HG02973 (cell line): ENCODE data around the gene FAM13C.
"Not testable (repeated sequence)": the region's sequence is repeated elsewhere in the genome, so short reads cannot be mapped to it uniquely, and the experiment has no call there.

Experiments used
- ATAC-seq: cut with Tn5 transposase; IDR thresholded peaks from one replicate; pipeline ENCODE4 v1.9.1; 2021; ENCODE audit warnings: moderate library complexity; ENCODE audit not compliant: unreplicated experiment

FAM13C gene

GRCh38 chr10:59279991-59280505 lies 82.3 kb downstream of the FAM13C start:
- ATAC-seq, result no peak

GRCh38 chr10:59279476-59279875 lies 82.9 kb downstream of the FAM13C start:
- ATAC-seq, result no peak

- no peak for ATAC-seq
Observed at GRCh38 chr10:59276919-59277318, 85.4 kb downstream of the FAM13C start.

- no peak for ATAC-seq
Observed at GRCh38 chr10:59276133-59276532, 86.2 kb downstream of the FAM13C start.

GRCh38 chr10:59273445-59273844 lies 88.9 kb downstream of the FAM13C start:
- no peak for ATAC-seq

- no peak for ATAC-seq
Observed at GRCh38 chr10:59272061-59272460, 90.3 kb downstream of the FAM13C start.

- no peak for ATAC-seq
Observed at GRCh38 chr10:59271160-59271559, 91.2 kb downstream of the FAM13C start.

GRCh38 chr10:59270492-59270891 lies 91.9 kb downstream of the FAM13C start:
- ATAC-seq, result no peak

- no peak for ATAC-seq
Observed at GRCh38 chr10:59269651-59270050, 92.7 kb downstream of the FAM13C start.

GRCh38 chr10:59268460-59268859 lies 93.9 kb downstream of the FAM13C start:
- ATAC-seq, result no peak

- no peak for ATAC-seq
Observed at GRCh38 chr10:59266321-59266720, 96.0 kb downstream of the FAM13C start.

GRCh38 chr10:59265141-59265540 lies 97.2 kb downstream of the FAM13C start:
- no peak for ATAC-seq

- ATAC-seq, result no peak
Observed at GRCh38 chr10:59258890-59259289, 103.5 kb downstream of the FAM13C start.

GRCh38 chr10:59257224-59257623 lies 105.1 kb downstream of the FAM13C start:
- no peak for ATAC-seq

GRCh38 chr10:59255463-59255862 lies 106.9 kb downstream of the FAM13C start:
- ATAC-seq, result no peak

- no peak for ATAC-seq
Observed at GRCh38 chr10:59252491-59252890, 109.9 kb downstream of the FAM13C start.

- no peak for ATAC-seq
Observed at GRCh38 chr10:59245686-59246085, 116.7 kb downstream of the FAM13C start.

- no peak for ATAC-seq
Observed at GRCh38 chr10:59244871-59245270, 117.5 kb downstream of the FAM13C start.

- no peak for ATAC-seq
Observed at GRCh38 chr10:59243611-59244195, 118.6 kb downstream of the FAM13C start.

- no peak for ATAC-seq
Observed at GRCh38 chr10:59242991-59243390, 119.4 kb downstream of the FAM13C start.

GRCh38 chr10:59242057-59242456 lies 120.3 kb downstream of the FAM13C start:
- ATAC-seq, result no peak

GRCh38 chr10:59240582-59241183 lies 121.7 kb downstream of the FAM13C start:
- ATAC-seq, result no peak

- not testable (repeated sequence) for ATAC-seq
Observed at GRCh38 chr10:59239108-59239507, 123.2 kb downstream of the FAM13C start.
